HG03432 (cell line): Measurements from ENCODE around the gene TTC17.
A peak's percentile ranks its signal among the peaks of the same experiment; 100 is the strongest.
"Not testable (repeated sequence)": the region's sequence is repeated elsewhere in the genome, so short reads cannot be mapped to it uniquely, and the experiment has no call there.

Experiments used
- ATAC-seq: cut with Tn5 transposase; IDR thresholded peaks from one replicate; pipeline ENCODE4 v1.9.1; 2021; ENCODE audit warnings: mild to moderate bottlenecking, moderate library complexity; ENCODE audit not compliant: unreplicated experiment

Gene TTC17

GRCh38 chr11:43358801-43359421 lies at the start of gene TTC17:
Gene TTC17, plus strand, starts transcription at chr11:43358920. Its CDS starts 35 bp downstream, at chr11:43358955.
- peak; percentile 96 for ATAC-seq

- ATAC-seq = peak; percentile 99
Measured at GRCh38 chr11:43311791-43312607, 46.7 kb upstream of the TTC17 start, which contains the start of gene API5. Gene API5, plus strand, starts transcription at chr11:43311996. Its CDS starts 132 bp downstream, at chr11:43312128.

GRCh38 chr11:43315966-43316365 lies 42.8 kb upstream of the TTC17 start:
- ATAC-seq = no peak

- ATAC-seq = no peak
Measured at GRCh38 chr11:43316451-43316850, 42.3 kb upstream of the TTC17 start.

GRCh38 chr11:43327987-43328386 lies 30.7 kb upstream of the TTC17 start:
- ATAC-seq = no peak

GRCh38 chr11:43328482-43328881 lies 30.2 kb upstream of the TTC17 start:
- no peak for ATAC-seq

- no peak for ATAC-seq
Measured at GRCh38 chr11:43341159-43341558, 17.6 kb upstream of the TTC17 start.

- ATAC-seq = not testable (repeated sequence)
Measured at GRCh38 chr11:43351426-43351825, 7.3 kb upstream of the TTC17 start.

GRCh38 chr11:43354311-43354710 lies 4.4 kb upstream of the TTC17 start:
- no peak for ATAC-seq

GRCh38 chr11:43356336-43356735 lies 2.4 kb upstream of the TTC17 start:
- no peak for ATAC-seq

GRCh38 chr11:43358279-43358800 lies 380 bp upstream of the TTC17 start:
- no peak for ATAC-seq

GRCh38 chr11:43359422-43359818 lies 700 bp downstream of the TTC17 start:
- ATAC-seq = peak; percentile 42

- ATAC-seq = no peak
Measured at GRCh38 chr11:43360361-43361032, 1.8 kb downstream of the TTC17 start.

- no peak for ATAC-seq
Measured at GRCh38 chr11:43366677-43367076, 8.0 kb downstream of the TTC17 start.

GRCh38 chr11:43367382-43368178 lies 8.9 kb downstream of the TTC17 start:
- ATAC-seq = peak; percentile 55

- ATAC-seq = no peak
Measured at GRCh38 chr11:43376065-43376464, 17.3 kb downstream of the TTC17 start.

GRCh38 chr11:43376594-43376993 lies 17.9 kb downstream of the TTC17 start:
- ATAC-seq = no peak

- ATAC-seq = no peak
Measured at GRCh38 chr11:43377389-43377788, 18.7 kb downstream of the TTC17 start.

- ATAC-seq = no peak
Measured at GRCh38 chr11:43378897-43379296, 20.2 kb downstream of the TTC17 start.

- ATAC-seq = no peak
Measured at GRCh38 chr11:43381802-43382201, 23.1 kb downstream of the TTC17 start.

- no peak for ATAC-seq
Measured at GRCh38 chr11:43382614-43383013, 23.9 kb downstream of the TTC17 start.
